Measurements from ENCODE around the gene SMAD6. TPM values are rescaled to one million over a fixed set of nuclear protein-coding genes. Genes with fewer than 3 reads are reported as not detected.

SMAD6 gene
- total and polyA plus RNA-seq, 7 donors, result 0.52 to 5.5 (median 3.0) TPM

DNA sequence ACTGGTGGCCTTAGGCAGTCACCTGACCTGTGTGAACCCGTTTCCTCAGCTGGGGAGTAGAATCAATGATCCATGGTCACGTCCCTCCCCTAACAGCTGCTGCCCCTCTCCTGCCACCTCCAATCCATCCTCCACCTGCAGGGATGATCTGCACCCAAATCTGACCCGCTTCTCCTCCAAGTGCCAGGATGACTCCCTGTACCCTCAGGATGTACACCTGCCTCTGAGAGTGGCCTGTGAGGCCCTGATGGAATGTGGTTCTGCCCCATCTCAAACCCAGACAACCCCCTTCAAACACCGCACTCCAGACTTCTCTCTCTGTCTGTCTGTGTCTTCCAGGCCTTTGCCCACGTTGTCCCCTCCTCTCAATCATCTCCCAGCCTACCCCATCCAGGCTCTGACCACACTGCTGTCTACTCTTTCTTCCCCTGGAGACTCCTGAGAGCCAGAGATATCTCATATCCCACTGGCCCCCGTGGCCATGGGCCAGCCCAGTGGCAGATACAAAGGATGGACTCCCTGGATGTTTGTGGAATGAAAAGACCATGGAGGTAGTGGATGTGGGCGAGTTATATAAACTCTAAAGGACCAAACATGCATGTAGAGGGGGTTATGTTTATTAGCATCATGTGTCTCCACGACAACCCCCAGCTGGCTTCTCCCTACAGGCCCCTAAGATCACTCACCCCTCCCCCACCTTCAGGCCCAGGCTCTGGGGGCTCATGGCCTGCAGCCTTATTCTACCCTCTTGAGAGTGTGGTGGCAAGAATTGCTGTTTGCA lies 84.9 kb downstream of the SMAD6 start:
- 65 to 68% (median 66%) methylated on average over 8 of the region's 8 CpGs for WGBS, 3 donors
- intact Hi-C loops (cut with DNase I), result no loop called here
- H3K36me3 ChIP-seq (ENCODE audit: insufficient read depth in 1 of 2, low read depth in 1 of 2), result no peaks in the 10 kb centered on the region
- H3K4me1 ChIP-seq, result no peaks in the 10 kb centered on the region
- H3K27ac ChIP-seq, result no peak overlapping the region
- no peak overlapping the region for H3K4me3 ChIP-seq
- ATAC-seq (no peak), DNase-seq (no peak)
- no peaks in the 10 kb centered on the region for H3K27me3 ChIP-seq (ENCODE audit: insufficient read depth in 3 of 3, low read length in 2 of 3)
- H3K9me3 ChIP-seq, result no peaks in the 10 kb centered on the region
- TF ChIP-seq CTCF (IDR thresholded peaks at IDR 0.05), result no peak

DNA sequence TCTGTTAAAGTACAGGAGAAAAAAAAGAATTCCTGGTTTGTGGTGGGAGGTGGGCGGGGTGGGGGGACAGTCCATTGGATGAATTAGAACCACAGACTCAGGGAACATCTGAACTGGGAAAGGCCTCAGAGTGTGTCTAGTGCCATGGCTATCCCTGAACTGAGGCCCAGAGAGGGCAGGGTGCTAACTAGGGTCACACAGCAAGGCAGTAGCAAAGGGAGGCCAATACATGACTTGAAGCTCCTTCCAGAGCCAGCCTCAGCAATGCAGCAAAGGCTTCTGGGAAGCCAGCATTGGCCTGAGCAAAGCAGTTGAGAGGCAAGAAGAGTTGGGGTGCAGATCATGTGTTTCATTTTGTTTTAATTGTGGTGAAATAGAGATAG lies 85.4 kb downstream of the SMAD6 start:
- no peak for TF ChIP-seq CTCF (IDR thresholded peaks at IDR 0.05)
- ATAC-seq (no peak), DNase-seq (no peak)
- WGBS, 3 donors, result 93 to 100% (median 98%) methylated on average over 1 of the region's 1 CpG
- Histone ChIP-seq H3K36me3 (ENCODE audit: insufficient read depth in 1 of 2, low read depth in 1 of 2) (no peaks in the 10 kb centered on the region), H3K27ac (no peak overlapping the region), H3K27me3 (ENCODE audit: insufficient read depth in 3 of 3, low read length in 2 of 3) (no peaks in the 10 kb centered on the region), H3K9me3 (no peaks in the 10 kb centered on the region), H3K4me1 (no peaks in the 10 kb centered on the region), H3K4me3 (no peak overlapping the region)
- intact Hi-C loops (cut with DNase I), result no loop called here

DNA sequence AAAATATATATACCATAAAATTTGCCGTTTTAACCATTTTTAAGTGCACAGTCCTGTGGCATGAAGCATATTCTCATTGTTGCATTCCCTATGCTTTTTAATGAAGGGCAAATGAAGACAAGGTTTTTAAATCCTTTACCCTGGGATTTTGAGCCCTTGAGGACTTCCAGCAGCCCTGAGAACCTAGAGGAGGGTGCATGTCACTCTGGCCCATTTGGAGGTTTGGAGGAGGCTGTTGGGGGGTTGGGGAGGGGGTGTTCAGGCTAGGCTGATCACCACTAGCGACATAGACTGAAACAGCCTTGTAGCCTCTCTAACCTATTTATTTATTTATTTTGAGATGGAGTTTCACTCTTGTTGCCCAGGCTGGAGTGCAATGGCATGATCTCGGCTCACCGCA lies 86.0 kb downstream of the SMAD6 start:
- intact Hi-C loops (cut with DNase I), result no loop called here
- Histone ChIP-seq H3K36me3 (ENCODE audit: insufficient read depth in 1 of 2, low read depth in 1 of 2) (no peaks in the 10 kb centered on the region), H3K9me3 (no peaks in the 10 kb centered on the region), H3K4me1 (no peaks in the 10 kb centered on the region), H3K4me3 (no peak overlapping the region), H3K27me3 (ENCODE audit: insufficient read depth in 3 of 3, low read length in 2 of 3) (no peaks in the 10 kb centered on the region), H3K27ac (no peak overlapping the region)
- TF ChIP-seq CTCF (IDR thresholded peaks at IDR 0.05), result no peak
- no peak for DNase-seq
- no peak for ATAC-seq
- WGBS, 3 donors, result 95 to 97% (median 97%) methylated on average over 4 of the region's 4 CpGs

DNA sequence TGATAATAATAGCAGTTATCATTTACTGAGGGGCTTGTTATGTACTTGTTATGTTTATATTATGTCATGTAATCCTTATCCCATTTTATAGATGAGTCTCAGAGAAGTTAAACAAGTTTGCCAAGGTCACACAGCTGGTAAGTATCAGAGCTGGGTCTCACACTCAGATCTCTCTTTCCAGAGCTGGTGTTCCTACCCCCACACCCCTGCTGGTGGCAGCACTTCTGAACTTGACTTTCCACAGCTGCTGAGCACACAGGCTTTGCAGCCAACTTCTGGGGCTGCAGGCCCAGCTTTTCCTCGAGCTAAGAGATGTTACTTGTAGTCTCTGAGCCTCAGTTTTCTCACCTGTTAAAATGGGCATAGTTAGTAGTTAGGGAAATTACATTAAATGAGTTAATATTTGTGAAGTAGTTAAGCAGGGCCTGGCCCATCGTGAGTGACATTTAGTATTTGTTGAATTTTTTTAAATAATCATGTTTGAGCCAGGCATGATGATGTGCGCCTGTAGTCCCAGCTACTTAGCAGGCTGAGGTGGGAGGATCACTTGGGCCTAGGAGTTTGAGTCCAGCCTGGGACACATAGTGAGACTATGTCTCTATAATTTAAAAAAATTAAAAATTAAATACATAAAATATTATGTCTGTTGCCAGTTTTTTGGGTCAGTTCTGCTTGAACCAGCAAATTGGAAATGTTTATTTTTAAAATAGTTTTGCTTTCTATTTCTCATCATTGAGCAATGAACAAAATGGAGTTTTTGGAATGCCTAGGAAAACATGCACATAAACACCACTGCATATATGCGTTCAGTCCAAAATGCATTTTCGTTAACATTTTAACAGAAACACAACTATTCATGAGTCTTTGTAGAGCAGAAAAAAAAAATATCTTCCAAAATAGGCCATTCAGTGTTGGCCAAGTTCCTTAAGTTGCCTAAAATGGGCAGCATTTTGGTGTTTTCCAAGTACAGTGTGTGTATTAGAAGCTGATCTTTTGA lies 87.3 kb downstream of the SMAD6 start:
- ATAC-seq, result peak in 2 of 4 donors; percentile 40 to 53
- Histone ChIP-seq H3K27ac (no peak overlapping the region), H3K27me3 (ENCODE audit: insufficient read depth in 3 of 3, low read length in 2 of 3) (no peaks in the 10 kb centered on the region), H3K36me3 (ENCODE audit: insufficient read depth in 1 of 2, low read depth in 1 of 2) (no peaks in the 10 kb centered on the region), H3K9me3 (no peaks in the 10 kb centered on the region), H3K4me1 (no peaks in the 10 kb centered on the region), H3K4me3 (no peak overlapping the region)
- 74 to 80% (median 78%) methylated on average over 5 of the region's 5 CpGs for WGBS, 3 donors
- peak; percentile 25 for TF ChIP-seq CTCF (IDR thresholded peaks at IDR 0.05)
- intact Hi-C loops (cut with DNase I), result loop anchor here in 1 of 2 donors (1.0 kb wide), 1 partner anchor 62 kb away; no protein-coding TSS in a partner anchor
- peak in 1 of 2 donors; percentile 42 for DNase-seq

Measured in psoas muscle (tissue), 8 donors.